CD4-positive, alpha-beta memory T cell (primary cell): ENCODE results near the gene TMEM63B. TPM values are rescaled to one million over a fixed set of nuclear protein-coding genes. Genes with fewer than 3 reads are reported as not detected.
"Not testable (repeated sequence)": the region's sequence is repeated elsewhere in the genome, so short reads cannot be mapped to it uniquely, and the experiment has no call there.

Experiments
- CTCF ChIA-PET: fragments of 350-600 bp; sonication (Branson Sonifier 250); formaldehyde crosslinking; loops from one replicate; lab custom pipeline; 2021; ENCODE audit warnings: inconsistent platforms; ENCODE audit not compliant: partially characterized antibody; lab: Charles Lee
- POLR2A ChIA-PET: fragments of 350-600 bp; sonication (Branson Sonifier 250); formaldehyde crosslinking; loops from one replicate; lab custom pipeline; 2021; ENCODE audit not compliant: partially characterized antibody; lab: Charles Lee
- DNase-seq, 5 donors: peaks; one replicate each; pipeline versions ENCODE4 v3.0.0 to v3.0.0-alpha.2; 2020 to 2022; ENCODE audit warnings: mixed read lengths in 1 of 5
- H3K27ac ChIP-seq: one replicate; pipeline ENCODE4 v1.7.0; 2013; ENCODE audit warnings: low read depth, low read length
- H3K27me3 ChIP-seq: 2 replicates; pipeline ENCODE4 v1.7.0; 2013; ENCODE audit warnings: mild to moderate bottlenecking, low read length, moderate library complexity; ENCODE audit not compliant: insufficient read depth
- H3K36me3 ChIP-seq: 2 replicates; pipeline ENCODE4 v1.7.0; 2013; ENCODE audit warnings: mild to moderate bottlenecking, low read length, moderate library complexity; ENCODE audit not compliant: insufficient read depth
- H3K4me1 ChIP-seq: 2 replicates; pipeline ENCODE4 v1.7.0; 2013; ENCODE audit warnings: mild to moderate bottlenecking, low read length, moderate library complexity; ENCODE audit not compliant: insufficient read depth
- H3K4me3 ChIP-seq, 2 donors: one replicate each; pipeline ENCODE4 v1.7.0; 2013; ENCODE audit warnings: low read length in 2 of 2, mild to moderate bottlenecking in 1 of 2
- H3K9me3 ChIP-seq, 2 donors: one replicate each; pipeline ENCODE4 v1.7.0; 2013; ENCODE audit warnings: low read length in 2 of 2, control low read depth in 1 of 2; ENCODE audit not compliant: control insufficient read depth in 1 of 2
- H3K27ac Mint-ChIP-seq, 7 donors: one replicate each; pipeline ENCODE4 v1.8.0; 2020 to 2021; ENCODE audit warnings: mixed read lengths in 7 of 7, mild to moderate bottlenecking in 6 of 7, inconsistent platforms in 3 of 7, moderate library complexity in 3 of 7
- H3K27me3 Mint-ChIP-seq, 2 donors: one replicate each; pipeline ENCODE4 v1.8.0; 2020 to 2021; ENCODE audit warnings: mixed read lengths in 2 of 2
- H3K36me3 Mint-ChIP-seq, 2 donors: one replicate each; pipeline ENCODE4 v1.8.0; 2020 to 2021; ENCODE audit warnings: mixed read lengths in 2 of 2, inconsistent platforms in 1 of 2, mild to moderate bottlenecking in 1 of 2
- H3K4me1 Mint-ChIP-seq, 4 donors: one replicate each; pipeline ENCODE4 v1.8.0; 2020 to 2021; ENCODE audit warnings: mixed read lengths in 4 of 4, mild to moderate bottlenecking in 1 of 4
- H3K4me3 Mint-ChIP-seq, 8 donors: one replicate each; pipeline ENCODE4 v1.8.0; 2020 to 2021; ENCODE audit warnings: mixed read lengths in 8 of 8, mild to moderate bottlenecking in 7 of 8, moderate library complexity in 6 of 8, inconsistent platforms in 3 of 8
- H3K9me3 Mint-ChIP-seq, 8 donors: one replicate each; pipeline ENCODE4 v1.8.0; 2020 to 2021; ENCODE audit warnings: mixed read lengths in 8 of 8, mild to moderate bottlenecking in 5 of 8, inconsistent platforms in 3 of 8, moderate library complexity in 1 of 8
- intact Hi-C: fragments of 100-400 bp; cut with micrococcal nuclease; formaldehyde crosslinking; loops from one replicate; pipeline ENCODE4 v1.15.1; 2023
- polyA plus RNA-seq, 2 donors: library from polyadenylated mRNA; unstranded; fragments of 300-500 nt; fragmentation: Illumina TruSeq; gene quantifications; one replicate each; pipeline ENCODE4 v1.2.3, GENCODE V29; 2021
- total RNA-seq, 2 experiments: library from RNA; stranded (reverse); gene quantifications; one replicate each; pipeline ENCODE4 v1.2.3, GENCODE V29; 2021

The TMEM63B gene
- total and polyA plus RNA-seq, 4 experiments from 2014 or later, result 0.91 to 24.1 (median 11.5) TPM

- intact Hi-C loops, result no loop called here
- Mint-ChIP-seq H3K36me3 (no peaks in the 10 kb centered on the region), H3K4me3 (no peak overlapping the region), H3K9me3 (no peaks in the 10 kb centered on the region), H3K4me1 (peaks cover 0 to 5% (median 2%) of the 10 kb centered on the region in 4 donors), H3K27me3 (peaks cover 0 to 1% of the 10 kb centered on the region in 2 donors), H3K27ac (peak overlapping the region in 2 of 7 donors; percentile 15 to 33)
- H3K27me3 ChIP-seq, result no peaks in the 10 kb centered on the region
- H3K4me1 ChIP-seq, result peaks cover 9% of the 10 kb centered on the region
- no peak overlapping the region for H3K27ac ChIP-seq
- DNase-seq, result no peak
- no peaks in the 10 kb centered on the region for H3K9me3 ChIP-seq
- POLR2A ChIA-PET, result no interaction called here
- H3K4me3 ChIP-seq, result no peak overlapping the region
- no peaks in the 10 kb centered on the region for H3K36me3 ChIP-seq
- CTCF ChIA-PET, result no interaction called here
These were observed 50.5 kb downstream of the TMEM63B start for GRCh38 chr6:44177691-44178423.

- no peaks in the 10 kb centered on the region for H3K9me3 Mint-ChIP-seq
- DNase-seq, result no peak
- no peaks in the 10 kb centered on the region for H3K9me3 ChIP-seq
- H3K4me3 ChIP-seq, result no peak overlapping the region
- H3K36me3 ChIP-seq, result no peaks in the 10 kb centered on the region
- no peaks in the 10 kb centered on the region for H3K27me3 ChIP-seq
- H3K27ac Mint-ChIP-seq, result peak overlapping the region in 2 of 7 donors; percentile 15 to 33
- H3K36me3 Mint-ChIP-seq, result no peaks in the 10 kb centered on the region
- no peak overlapping the region for H3K27ac ChIP-seq
- H3K4me1 ChIP-seq, result peaks cover 9% of the 10 kb centered on the region
- POLR2A ChIA-PET, result no interaction called here
- no peaks in the 10 kb centered on the region for H3K27me3 Mint-ChIP-seq
- peaks cover 0 to 5% (median 2%) of the 10 kb centered on the region in 4 donors for H3K4me1 Mint-ChIP-seq
- intact Hi-C loops, result no loop called here
- CTCF ChIA-PET, result no interaction called here
- no peak overlapping the region for H3K4me3 Mint-ChIP-seq
These were observed 51.2 kb downstream of the TMEM63B start for GRCh38 chr6:44178424-44179071.

GRCh38 chr6:44179072-44179536, 51.8 kb downstream of the TMEM63B start:
- no peaks in the 10 kb centered on the region for H3K27me3 Mint-ChIP-seq
- no peak for DNase-seq
- Histone ChIP-seq H3K27me3 (no peaks in the 10 kb centered on the region), H3K9me3 (no peaks in the 10 kb centered on the region), H3K4me3 (no peak overlapping the region), H3K27ac (no peak overlapping the region), H3K36me3 (no peaks in the 10 kb centered on the region), H3K4me1 (peaks cover 9% of the 10 kb centered on the region)
- no peak overlapping the region for H3K4me3 Mint-ChIP-seq
- ChIA-PET CTCF (no interaction called here), POLR2A (no interaction called here)
- H3K27ac Mint-ChIP-seq, result peak overlapping the region in 3 of 7 donors; percentile 16 to 63 (median 17)
- peaks cover 0 to 5% (median 2%) of the 10 kb centered on the region in 4 donors for H3K4me1 Mint-ChIP-seq
- no peaks in the 10 kb centered on the region for H3K36me3 Mint-ChIP-seq
- intact Hi-C loops, result no loop called here
- no peaks in the 10 kb centered on the region for H3K9me3 Mint-ChIP-seq

- no peak overlapping the region for H3K27ac ChIP-seq
- H3K27me3 Mint-ChIP-seq, result no peaks in the 10 kb centered on the region
- peaks cover 0 to 5% (median 2%) of the 10 kb centered on the region in 4 donors for H3K4me1 Mint-ChIP-seq
- no peaks in the 10 kb centered on the region for H3K36me3 Mint-ChIP-seq
- intact Hi-C loops, result no loop called here
- H3K4me1 ChIP-seq, result peaks cover 9% of the 10 kb centered on the region
- ChIA-PET POLR2A (no interaction called here), CTCF (interaction anchor here (0.9 kb wide), 1 partner anchor 76 kb away, joined by 3 read pairs; no protein-coding TSS in a partner anchor)
- H3K27me3 ChIP-seq, result no peaks in the 10 kb centered on the region
- H3K27ac Mint-ChIP-seq, result peak overlapping the region in 1 of 7 donors; percentile 16
- no peaks in the 10 kb centered on the region for H3K9me3 ChIP-seq
- H3K9me3 Mint-ChIP-seq, result no peaks in the 10 kb centered on the region
- no peak overlapping the region for H3K4me3 Mint-ChIP-seq
- DNase-seq, result no peak
- H3K36me3 ChIP-seq, result no peaks in the 10 kb centered on the region
- H3K4me3 ChIP-seq, result no peak overlapping the region
These were observed 52.3 kb downstream of the TMEM63B start for GRCh38 chr6:44179648-44180047.

GRCh38 chr6:44180406-44180805, 53.1 kb downstream of the TMEM63B start:
- Histone ChIP-seq H3K9me3 (no peaks in the 10 kb centered on the region), H3K36me3 (no peaks in the 10 kb centered on the region), H3K4me3 (no peak overlapping the region), H3K4me1 (peaks cover 9% of the 10 kb centered on the region), H3K27ac (no peak overlapping the region), H3K27me3 (no peaks in the 10 kb centered on the region)
- Mint-ChIP-seq H3K4me1 (peaks cover 0 to 5% (median 2%) of the 10 kb centered on the region in 4 donors), H3K9me3 (no peaks in the 10 kb centered on the region), H3K36me3 (no peaks in the 10 kb centered on the region), H3K4me3 (no peak overlapping the region), H3K27ac (peak overlapping the region in 1 of 7 donors; percentile 73), H3K27me3 (no peaks in the 10 kb centered on the region)
- DNase-seq, result no peak
- intact Hi-C loops, result no loop called here
- CTCF ChIA-PET, result interaction anchor here (0.9 kb wide), 1 partner anchor 75 kb away, joined by 3 read pairs; no protein-coding TSS in a partner anchor
- POLR2A ChIA-PET, result no interaction called here

- CTCF ChIA-PET, result no interaction called here
These were observed 53.5 kb downstream of the TMEM63B start for GRCh38 chr6:44180886-44181285.

GRCh38 chr6:44181784-44182183, 54.4 kb downstream of the TMEM63B start:
- H3K4me3 Mint-ChIP-seq, POLR2A ChIA-PET, H3K36me3 Mint-ChIP-seq, H3K4me3 ChIP-seq, H3K4me1 ChIP-seq, DNase-seq, CTCF ChIA-PET, H3K27ac ChIP-seq, H3K27ac Mint-ChIP-seq, H3K9me3 ChIP-seq, intact Hi-C loops, H3K36me3 ChIP-seq, H3K27me3 Mint-ChIP-seq, H3K27me3 ChIP-seq, H3K9me3 Mint-ChIP-seq: not testable (repeated sequence)
- H3K4me1 Mint-ChIP-seq, result peaks cover 6 to 12% (median 7%) of the 10 kb centered on the region in 4 donors

More at GRCh38 chr6:44180886-44181285, 53.5 kb downstream of the TMEM63B start:
- Mint-ChIP-seq H3K36me3 (no peaks in the 10 kb centered on the region), H3K4me3 (no peak overlapping the region), H3K27ac (no peak overlapping the region), H3K4me1 (peaks cover 1 to 6% (median 4%) of the 10 kb centered on the region in 4 donors), H3K9me3 (no peaks in the 10 kb centered on the region), H3K27me3 (no peaks in the 10 kb centered on the region)
- H3K9me3 ChIP-seq, result no peaks in the 10 kb centered on the region
- H3K27me3 ChIP-seq, result no peaks in the 10 kb centered on the region
- H3K36me3 ChIP-seq, result no peaks in the 10 kb centered on the region
- no peak for DNase-seq
- H3K27ac ChIP-seq, result no peak overlapping the region
- H3K4me3 ChIP-seq, result no peak overlapping the region
- H3K4me1 ChIP-seq, result peaks cover 9% of the 10 kb centered on the region
- intact Hi-C loops, result no loop called here
- POLR2A ChIA-PET, result no interaction called here
